ENCODE measurements around the gene ESPL1. TPM values are rescaled to one million over a fixed set of nuclear protein-coding genes. Genes with fewer than 3 reads are reported as not detected.
"Not testable (repeated sequence)": the region's sequence is repeated elsewhere in the genome, so short reads cannot be mapped to it uniquely, and the experiment has no call there.

The ESPL1 gene
- total RNA-seq, 2 experiments from 2014 or later, result 88.4 to 90.2 TPM

DNA sequence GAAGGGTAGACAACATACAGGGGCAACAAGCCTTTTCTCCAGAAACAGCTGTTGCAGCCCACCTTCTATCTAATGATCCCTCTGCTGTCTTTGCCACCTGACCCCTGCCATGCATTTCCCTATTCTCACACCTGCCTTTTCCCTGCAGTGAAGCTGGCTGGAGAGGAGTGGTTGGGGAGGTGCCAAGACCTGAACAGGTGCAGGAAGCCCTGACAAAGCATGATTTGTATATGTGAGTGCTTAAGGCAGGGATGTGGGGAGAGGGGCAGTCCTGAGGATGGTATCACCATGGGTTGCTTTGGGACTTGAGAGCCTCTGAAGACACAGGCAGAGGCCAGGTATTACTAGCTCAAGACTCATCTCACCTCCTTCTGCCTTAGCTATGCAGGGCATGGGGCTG is 24.3 kb downstream of the ESPL1 start:
- DNase-seq, result no peak
- Mint-ChIP-seq H3K27ac (no peak overlapping the region), H3K9me3 (no peaks in the 10 kb centered on the region), H3K4me3 (no peak overlapping the region), H3K27me3 (no peaks in the 10 kb centered on the region), H3K36me3 (ENCODE audit: low read depth) (peaks cover 66% of the 10 kb centered on the region), H3K4me1 (peaks cover 39% of the 10 kb centered on the region)
- CTCF ChIA-PET, result interaction anchor here (1.0 to 10.6 kb wide), 3 partner anchors 52 to 132 kb away, joined by 3 to 105 read pairs (median 4); no protein-coding TSS in a partner anchor
- POLR2A ChIA-PET, result interaction anchor here (0.9 to 5.2 kb wide), 5 partner anchors 10 to 112 kb away, joined by 3 to 24 read pairs (median 4); partner anchors contain the start of genes CSAD and ZNF740

- Mint-ChIP-seq H3K4me1 (peaks cover 53% of the 10 kb centered on the region), H3K27me3 (no peaks in the 10 kb centered on the region)
Measured at GRCh38 chr12:53295070-53295890, 27.2 kb downstream of the ESPL1 start, which contains the start of gene PFDN5. Gene PFDN5, plus strand, starts transcription at chr12:53295542. Its CDS starts 26 bp downstream, at chr12:53295568.

GRCh38 chr12:53295891-53296219 is 27.8 kb downstream of the ESPL1 start:
- H3K27me3 Mint-ChIP-seq, result no peaks in the 10 kb centered on the region
- H3K36me3 Mint-ChIP-seq (ENCODE audit: low read depth), result peaks cover 70% of the 10 kb centered on the region
- H3K9me3 Mint-ChIP-seq, result no peaks in the 10 kb centered on the region
- no peak for DNase-seq
- peak overlapping the region; percentile 88 for H3K27ac Mint-ChIP-seq
- H3K4me3 Mint-ChIP-seq, result peak overlapping the region; percentile 97
- ChIA-PET POLR2A (interaction anchor here (0.5 to 9.9 kb wide), 22 partner anchors 8 to 203 kb away, joined by 3 to 141 read pairs (median 4); partner anchors contain the start of genes AAAS, ESPL1, ITGB7 and MAP3K12), CTCF (interaction anchor here (0.6 to 2.5 kb wide), 16 partner anchors 24 to 380 kb away, joined by 3 to 40 read pairs (median 5); partner anchors contain the start of genes AAAS, ATP5MC2, CSAD and ESPL1)
- H3K4me1 Mint-ChIP-seq, result peaks cover 59% of the 10 kb centered on the region

More at GRCh38 chr12:53295070-53295890, 27.2 kb downstream of the ESPL1 start, which contains the start of gene PFDN5:
- H3K4me3 Mint-ChIP-seq, result peak within 1 kb of the TSS; percentile 97
- ChIA-PET POLR2A (interaction anchor here (0.5 to 9.9 kb wide), 26 partner anchors 8 to 204 kb away, joined by 3 to 141 read pairs (median 4); partner anchors contain the start of genes AAAS, CSAD, ESPL1 and ITGB7), CTCF (interaction anchor here (0.6 to 2.5 kb wide), 18 partner anchors 13 to 381 kb away, joined by 3 to 40 read pairs (median 4); partner anchors contain the start of genes AAAS, ATP5MC2, CSAD and ESPL1)
- H3K27ac Mint-ChIP-seq, result peak within 1 kb of the TSS; percentile 88
- DNase-seq, result peak; percentile 90
- H3K36me3 Mint-ChIP-seq (ENCODE audit: low read depth), result peaks cover 68% of the 10 kb centered on the region
- H3K9me3 Mint-ChIP-seq, result no peaks in the 10 kb centered on the region

DNA sequence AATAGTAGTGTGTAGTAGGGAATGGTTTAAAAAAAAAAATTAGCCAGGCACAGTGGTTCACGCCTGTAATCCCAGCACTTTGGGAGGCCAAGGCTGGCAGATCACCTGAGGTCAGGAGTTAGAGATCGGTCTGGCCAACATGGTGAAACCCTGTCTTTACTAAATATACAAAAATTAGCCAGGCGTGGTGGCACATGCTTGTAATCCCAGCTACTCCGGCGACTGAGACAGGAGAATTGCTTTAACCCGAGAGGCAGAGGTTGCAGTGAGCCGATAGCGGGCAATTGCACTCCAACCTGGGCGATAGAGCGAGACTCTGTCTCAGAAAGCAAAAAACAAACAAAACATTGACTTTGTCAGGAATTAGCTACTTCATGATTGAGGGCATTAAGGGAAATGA is 29.0 kb downstream of the ESPL1 start:
- not testable (repeated sequence) for H3K27ac Mint-ChIP-seq, H3K27me3 Mint-ChIP-seq, DNase-seq, H3K4me3 Mint-ChIP-seq, H3K9me3 Mint-ChIP-seq
- ChIA-PET POLR2A (interaction anchor here (1.5 to 9.9 kb wide), 6 partner anchors 25 to 112 kb away, joined by 6 to 141 read pairs (median 18); partner anchors contain the start of genes AAAS and ESPL1), CTCF (interaction anchor here (0.8 to 6.8 kb wide), 5 partner anchors 25 to 98 kb away, joined by 3 to 110 read pairs (median 5); partner anchors contain the start of genes AAAS and ESPL1)
- H3K36me3 Mint-ChIP-seq (ENCODE audit: low read depth), result peaks cover 70% of the 10 kb centered on the region
- peaks cover 71% of the 10 kb centered on the region for H3K4me1 Mint-ChIP-seq

- Mint-ChIP-seq H3K9me3 (no peaks in the 10 kb centered on the region), H3K4me3 (no peak overlapping the region), H3K27me3 (no peaks in the 10 kb centered on the region), H3K4me1 (peaks cover 81% of the 10 kb centered on the region), H3K27ac (peak overlapping the region; percentile 22), H3K36me3 (ENCODE audit: low read depth) (peaks cover 69% of the 10 kb centered on the region)
- CTCF ChIA-PET, result interaction anchor here (1.1 to 6.8 kb wide), 7 partner anchors 23 to 138 kb away, joined by 3 to 110 read pairs (median 5); partner anchors contain the start of gene AAAS
- POLR2A ChIA-PET, result interaction anchor here (0.9 to 9.9 kb wide), 4 partner anchors 21 to 79 kb away, joined by 3 to 141 read pairs (median 35); partner anchors contain the start of genes AAAS and ESPL1
- DNase-seq, result no peak
Measured at GRCh38 chr12:53298164-53298563, 30.1 kb downstream of the ESPL1 start.

DNA sequence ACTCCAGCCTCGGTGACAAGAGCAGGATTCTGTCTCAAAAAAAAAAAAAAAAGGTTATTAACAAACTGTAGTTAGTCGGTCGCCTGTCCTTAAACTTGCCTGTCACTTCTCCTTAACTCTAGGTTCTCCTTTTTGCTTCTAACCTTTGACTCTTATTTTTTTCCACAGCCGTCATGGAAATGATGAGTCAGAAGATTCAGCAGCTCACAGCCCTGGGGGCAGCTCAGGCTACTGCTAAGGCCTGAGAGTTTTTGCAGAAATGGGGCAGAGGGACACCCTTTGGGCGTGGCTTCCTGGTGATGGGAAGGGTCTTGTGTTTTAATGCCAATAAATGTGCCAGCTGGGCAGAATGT is 31.0 kb downstream of the ESPL1 start:
- ChIA-PET POLR2A (interaction anchor here (0.6 to 9.9 kb wide), 16 partner anchors 9 to 220 kb away, joined by 3 to 141 read pairs (median 4); partner anchors contain the start of genes AAAS, CSAD, ESPL1 and MAP3K12), CTCF (interaction anchor here (0.6 to 6.8 kb wide), 17 partner anchors 11 to 280 kb away, joined by 3 to 110 read pairs (median 4); partner anchors contain the start of genes AAAS and TARBP2)
- no peaks in the 10 kb centered on the region for H3K27me3 Mint-ChIP-seq
- peaks cover 83% of the 10 kb centered on the region for H3K4me1 Mint-ChIP-seq
- peaks cover 64% of the 10 kb centered on the region for H3K36me3 Mint-ChIP-seq (ENCODE audit: low read depth)
- H3K27ac Mint-ChIP-seq, result peak overlapping the region; percentile 83
- peak overlapping the region; percentile 85 for H3K4me3 Mint-ChIP-seq
- DNase-seq, result peak; percentile 45
- no peaks in the 10 kb centered on the region for H3K9me3 Mint-ChIP-seq

DNA sequence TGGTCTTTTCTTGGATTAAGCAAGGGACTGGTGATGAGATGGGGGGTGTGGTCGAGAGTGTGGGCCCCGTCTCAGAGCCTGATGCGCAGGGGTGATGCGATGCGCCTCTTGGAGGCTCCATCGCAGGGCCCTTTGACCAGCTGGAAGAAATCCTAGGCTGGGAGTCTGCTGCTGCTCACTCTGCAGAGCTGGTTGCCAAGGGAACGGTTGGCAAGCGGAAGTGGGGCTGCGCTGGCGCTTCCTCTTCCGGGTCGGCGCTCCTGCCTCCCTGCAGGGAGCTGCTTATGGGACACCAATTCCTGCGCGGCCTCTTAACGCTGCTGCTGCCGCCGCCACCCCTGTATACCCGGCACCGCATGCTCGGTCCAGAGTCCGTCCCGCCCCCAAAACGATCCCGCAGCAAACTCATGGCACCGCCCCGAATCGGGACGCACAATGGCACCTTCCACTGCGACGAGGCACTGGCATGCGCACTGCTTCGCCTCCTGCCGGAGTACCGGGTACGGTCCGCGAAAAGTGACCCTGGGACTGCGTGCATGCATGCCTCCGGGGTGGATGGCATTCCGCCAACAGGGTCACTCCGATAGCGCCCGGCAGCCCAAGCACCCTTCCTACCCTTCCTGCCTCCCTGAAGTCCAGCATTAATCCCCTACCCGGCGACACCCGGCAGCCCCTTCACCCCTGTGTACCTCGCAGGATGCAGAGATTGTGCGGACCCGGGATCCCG is 31.5 kb downstream of the ESPL1 start, which contains the start of gene MYG1:
MYG1 (plus strand) TSS at position 242 of the 727 bp plus-strand sequence; CDS start at position 285, 43 bp downstream.
- POLR2A ChIA-PET, result interaction anchor here (0.6 to 9.9 kb wide), 16 partner anchors 8 to 220 kb away, joined by 3 to 141 read pairs (median 4); partner anchors contain the start of genes AAAS, CSAD, ESPL1 and MAP3K12
- peak within 1 kb of the TSS; percentile 83 for H3K27ac Mint-ChIP-seq
- no peaks in the 10 kb centered on the region for H3K9me3 Mint-ChIP-seq
- peaks cover 79% of the 10 kb centered on the region for H3K4me1 Mint-ChIP-seq
- CTCF ChIA-PET, result interaction anchor here (0.6 to 6.8 kb wide), 15 partner anchors 12 to 281 kb away, joined by 3 to 110 read pairs (median 4); partner anchors contain the start of genes AAAS and TARBP2
- peaks cover 61% of the 10 kb centered on the region for H3K36me3 Mint-ChIP-seq (ENCODE audit: low read depth)
- DNase-seq, result peak; percentile 92
- peak within 1 kb of the TSS; percentile 85 for H3K4me3 Mint-ChIP-seq
- H3K27me3 Mint-ChIP-seq, result no peaks in the 10 kb centered on the region

- H3K9me3 Mint-ChIP-seq, result no peaks in the 10 kb centered on the region
- peaks cover 60% of the 10 kb centered on the region for H3K36me3 Mint-ChIP-seq (ENCODE audit: low read depth)
- ChIA-PET CTCF (interaction anchor here (0.6 to 6.8 kb wide), 5 partner anchors 12 to 112 kb away, joined by 3 to 110 read pairs (median 4); partner anchors contain the start of gene AAAS), POLR2A (interaction anchor here (1.0 to 9.9 kb wide), 9 partner anchors 21 to 120 kb away, joined by 3 to 141 read pairs (median 4); partner anchors contain the start of genes AAAS, CSAD, ESPL1 and ZNF740)
- DNase-seq, result no peak
- no peaks in the 10 kb centered on the region for H3K27me3 Mint-ChIP-seq
- peaks cover 74% of the 10 kb centered on the region for H3K4me1 Mint-ChIP-seq
- peak overlapping the region; percentile 85 for H3K4me3 Mint-ChIP-seq
- peak overlapping the region; percentile 83 for H3K27ac Mint-ChIP-seq
Measured at GRCh38 chr12:53300187-53300586, 32.1 kb downstream of the ESPL1 start.

DNA sequence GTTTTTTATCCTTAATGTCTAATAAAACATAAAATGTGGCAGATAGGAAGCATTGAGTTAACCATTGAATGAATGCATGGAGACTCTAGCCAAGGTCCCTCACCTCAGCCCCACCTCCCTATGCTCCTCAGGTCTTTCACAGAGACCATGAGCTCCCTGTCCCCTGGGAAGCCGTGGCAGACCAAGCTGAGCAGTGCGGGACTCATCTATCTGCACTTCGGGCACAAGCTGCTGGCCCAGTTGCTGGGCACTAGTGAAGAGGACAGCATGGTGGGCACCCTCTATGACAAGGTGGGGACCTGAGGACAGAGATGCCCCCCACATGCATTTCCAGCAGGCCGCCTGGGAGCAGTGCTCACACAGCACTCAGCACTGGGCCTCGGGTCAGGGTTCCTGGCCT is 34.8 kb downstream of the ESPL1 start:
- peak overlapping the region; percentile 0 for H3K4me3 Mint-ChIP-seq
- POLR2A ChIA-PET, result interaction anchor here (0.9 to 9.9 kb wide), 3 partner anchors 7 to 76 kb away, joined by 3 to 141 read pairs (median 3); partner anchors contain the start of genes AAAS and PFDN5
- H3K27me3 Mint-ChIP-seq, result no peaks in the 10 kb centered on the region
- H3K4me1 Mint-ChIP-seq, result peaks cover 50% of the 10 kb centered on the region
- H3K9me3 Mint-ChIP-seq, result no peaks in the 10 kb centered on the region
- H3K27ac Mint-ChIP-seq, result no peak overlapping the region
- CTCF ChIA-PET, result interaction anchor here (0.9 to 6.8 kb wide), 2 partner anchors 19 kb away, joined by 3 to 110 read pairs; partner anchors contain the start of gene AAAS
- DNase-seq, result no peak
- H3K36me3 Mint-ChIP-seq (ENCODE audit: low read depth), result peaks cover 69% of the 10 kb centered on the region

GRCh38 chr12:53306826-53307225 is 38.7 kb downstream of the ESPL1 start:
- no peaks in the 10 kb centered on the region for H3K9me3 Mint-ChIP-seq
- H3K27me3 Mint-ChIP-seq, result no peaks in the 10 kb centered on the region
- H3K4me1 Mint-ChIP-seq, result peaks cover 14% of the 10 kb centered on the region
- ChIA-PET CTCF (no interaction called here), POLR2A (no interaction called here)
- no peak overlapping the region for H3K4me3 Mint-ChIP-seq
- H3K27ac Mint-ChIP-seq, result no peak overlapping the region
- DNase-seq, result no peak
- H3K36me3 Mint-ChIP-seq (ENCODE audit: low read depth), result peaks cover 52% of the 10 kb centered on the region

DNA sequence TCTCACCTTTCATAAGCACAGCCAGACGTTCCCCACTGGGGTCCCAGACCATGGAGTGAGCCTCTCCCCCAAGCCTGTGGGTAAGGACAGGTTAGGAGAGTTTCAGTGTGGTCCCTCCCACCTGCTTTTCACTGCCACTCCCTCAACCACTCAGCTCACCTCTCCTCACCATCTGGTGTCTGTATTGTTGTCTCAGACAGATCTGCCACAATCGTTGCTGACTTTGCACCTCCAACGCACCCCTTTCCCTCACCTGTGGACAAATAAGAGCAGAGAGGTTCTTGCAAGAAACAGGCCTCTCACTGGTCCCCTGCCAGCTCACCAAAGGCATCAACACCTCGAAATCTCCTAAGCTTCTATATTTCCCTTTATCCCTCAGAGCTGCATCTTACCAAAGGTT is 40.2 kb downstream of the ESPL1 start:
- POLR2A ChIA-PET, result interaction anchor here (0.8 to 1.2 kb wide), 3 partner anchors 9 to 13 kb away, joined by 3 to 4 read pairs (median 3); partner anchors contain the start of genes MYG1 and PFDN5
- peaks cover 46% of the 10 kb centered on the region for H3K36me3 Mint-ChIP-seq (ENCODE audit: low read depth)
- H3K27ac Mint-ChIP-seq, result no peak overlapping the region

More for the DNA sequence above, 40.2 kb downstream of the ESPL1 start:
- Mint-ChIP-seq H3K27me3 (no peaks in the 10 kb centered on the region), H3K4me3 (no peak overlapping the region), H3K4me1 (peaks cover 1% of the 10 kb centered on the region), H3K9me3 (no peaks in the 10 kb centered on the region)
- CTCF ChIA-PET, result interaction anchor here (3.8 kb wide), 1 partner anchor 12 kb away, joined by 22 read pairs; the partner anchor contains the start of gene AAAS
- no peak for DNase-seq
